Measurements from ENCODE around the gene SLX4.

Gene SLX4

GRCh38 chr16:3553138-3553923, 58.1 kb downstream of the SLX4 start:
- DNase-seq (ENCODE audit: low read depth in 2 of 2): no peak
- TF ChIP-seq, protein P1, sequence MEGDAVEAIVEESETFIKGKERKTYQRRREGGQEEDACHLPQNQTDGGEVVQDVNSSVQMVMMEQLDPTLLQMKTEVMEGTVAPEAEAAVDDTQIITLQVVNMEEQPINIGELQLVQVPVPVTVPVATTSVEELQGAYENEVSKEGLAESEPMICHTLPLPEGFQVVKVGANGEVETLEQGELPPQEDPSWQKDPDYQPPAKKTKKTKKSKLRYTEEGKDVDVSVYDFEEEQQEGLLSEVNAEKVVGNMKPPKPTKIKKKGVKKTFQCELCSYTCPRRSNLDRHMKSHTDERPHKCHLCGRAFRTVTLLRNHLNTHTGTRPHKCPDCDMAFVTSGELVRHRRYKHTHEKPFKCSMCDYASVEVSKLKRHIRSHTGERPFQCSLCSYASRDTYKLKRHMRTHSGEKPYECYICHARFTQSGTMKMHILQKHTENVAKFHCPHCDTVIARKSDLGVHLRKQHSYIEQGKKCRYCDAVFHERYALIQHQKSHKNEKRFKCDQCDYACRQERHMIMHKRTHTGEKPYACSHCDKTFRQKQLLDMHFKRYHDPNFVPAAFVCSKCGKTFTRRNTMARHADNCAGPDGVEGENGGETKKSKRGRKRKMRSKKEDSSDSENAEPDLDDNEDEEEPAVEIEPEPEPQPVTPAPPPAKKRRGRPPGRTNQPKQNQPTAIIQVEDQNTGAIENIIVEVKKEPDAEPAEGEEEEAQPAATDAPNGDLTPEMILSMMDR (IDR thresholded peaks at IDR 0.05; ENCODE audit: low read depth, low read length): no peak

GRCh38 chr16:3550851-3551847, 60.3 kb downstream of the SLX4 start:
- TF ChIP-seq, protein P1 (IDR thresholded peaks at IDR 0.05; ENCODE audit: low read depth, low read length): no peak
- H3K4me3 ChIP-seq (replicated peaks in 1 of 2; ENCODE audit: low read depth in 2 of 2, low read length in 2 of 2): no peak overlapping the region
- DNase-seq (ENCODE audit: low read depth in 2 of 2): no peak

More at GRCh38 chr16:3553138-3553923, 58.1 kb downstream of the SLX4 start:
- no peak overlapping the region for H3K4me3 ChIP-seq (replicated peaks in 1 of 2; ENCODE audit: low read depth in 2 of 2, low read length in 2 of 2)

- TF ChIP-seq, protein P1 (IDR thresholded peaks at IDR 0.05; ENCODE audit: low read depth, low read length): no peak
- DNase-seq (ENCODE audit: low read depth in 2 of 2): no peak
- H3K4me3 ChIP-seq (replicated peaks in 1 of 2; ENCODE audit: low read depth in 2 of 2, low read length in 2 of 2): no peak overlapping the region
These were observed 61.5 kb downstream of the SLX4 start for GRCh38 chr16:3549906-3550305.

DNA sequence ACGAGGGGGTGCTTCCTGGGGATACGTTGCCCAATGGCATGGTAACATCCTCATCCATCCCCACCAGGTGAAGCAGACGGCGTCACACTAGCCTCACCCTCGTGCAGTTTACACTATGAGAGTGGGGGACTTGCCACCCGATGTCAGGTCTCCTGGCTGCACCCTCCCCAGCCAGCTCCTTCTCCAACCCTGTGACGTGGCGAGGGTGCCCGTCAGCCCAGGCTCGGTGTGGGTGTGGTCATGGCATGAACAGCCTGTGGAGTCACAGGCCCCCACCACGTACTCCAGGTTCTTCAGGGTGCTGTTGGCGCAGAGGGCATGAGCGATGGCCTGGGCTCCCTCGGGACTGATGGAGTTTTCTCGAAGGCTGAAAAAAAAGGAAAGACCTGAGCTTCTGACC, 62.5 kb downstream of the SLX4 start:
- TF ChIP-seq, protein P1 (IDR thresholded peaks at IDR 0.05; ENCODE audit: low read depth, low read length): no peak
- H3K4me3 ChIP-seq (replicated peaks in 1 of 2; ENCODE audit: low read depth in 2 of 2, low read length in 2 of 2): no peak overlapping the region
- no peak for DNase-seq (ENCODE audit: low read depth in 2 of 2)

DNA sequence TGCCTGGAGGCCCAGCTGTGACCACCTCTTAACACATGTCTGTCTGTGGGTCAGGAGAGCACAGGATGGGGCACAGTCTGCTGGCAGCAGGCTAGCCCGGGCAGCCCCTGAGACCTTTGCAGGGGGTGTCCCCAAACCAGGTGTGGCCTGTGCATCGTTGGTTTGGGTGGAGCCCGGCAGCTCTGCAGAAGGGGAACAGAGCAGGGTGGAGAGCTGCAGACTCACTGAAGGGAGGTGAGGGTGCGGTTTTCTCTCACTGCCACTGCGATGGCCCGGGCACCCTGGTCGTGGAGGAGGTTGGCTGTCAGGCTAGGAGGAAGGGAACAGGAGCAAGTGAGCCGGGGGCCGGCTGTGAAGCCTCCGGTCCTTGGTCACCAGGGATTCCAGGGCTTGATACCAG, 63.0 kb downstream of the SLX4 start:
- no peak for DNase-seq (ENCODE audit: low read depth in 2 of 2)
- TF ChIP-seq, protein P1 (IDR thresholded peaks at IDR 0.05; ENCODE audit: low read depth, low read length): no peak
- no peak overlapping the region for H3K4me3 ChIP-seq (replicated peaks in 1 of 2; ENCODE audit: low read depth in 2 of 2, low read length in 2 of 2)

GRCh38 chr16:3546986-3547682, 64.3 kb downstream of the SLX4 start:
- H3K4me3 ChIP-seq (replicated peaks in 1 of 2; ENCODE audit: low read depth in 2 of 2, low read length in 2 of 2): no peak overlapping the region
- TF ChIP-seq, protein P1 (IDR thresholded peaks at IDR 0.05; ENCODE audit: low read depth, low read length): no peak
- no peak for DNase-seq (ENCODE audit: low read depth in 2 of 2)
